ENCODE measurements around the gene SLC16A5. TPM values are rescaled to one million over a fixed set of nuclear protein-coding genes. Genes with fewer than 3 reads are reported as not detected.
"Not testable (repeated sequence)": the region's sequence is repeated elsewhere in the genome, so short reads cannot be mapped to it uniquely, and the experiment has no call there.

SLC16A5 gene
- total and polyA plus RNA-seq, 10 of the 15 experiments (the other 5 are each of a cell fraction or from before 2014, with no cell fraction given) = 0.03 to 3.1 (median 0.96) TPM

DNA sequence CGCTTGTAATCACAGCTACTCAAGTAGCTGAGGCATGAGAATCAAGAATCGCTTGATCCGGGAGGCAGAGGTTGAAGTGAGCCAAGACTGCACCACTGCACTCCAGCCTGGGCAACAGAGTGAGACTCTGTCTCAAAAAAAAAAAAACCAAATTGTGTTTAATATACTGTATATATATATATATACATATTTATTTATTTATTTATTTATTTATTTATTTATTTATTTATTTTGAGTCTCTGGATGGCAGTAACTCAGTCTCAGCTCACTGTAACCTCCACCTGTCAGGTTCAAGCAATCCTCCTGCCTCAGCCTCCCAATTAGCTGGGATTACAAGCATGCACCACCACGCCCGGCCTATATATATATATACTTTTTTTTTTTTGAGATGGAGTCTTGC is 14.8 kb upstream of the SLC16A5 start:
- FAIRE-seq; in situ Hi-C loops (cut with MboI); intact Hi-C loops (cut with micrococcal nuclease; ENCODE audit: unreplicated experiment); H3K36me3 ChIP-seq (ENCODE audit: control insufficient read depth in 2 of 2, insufficient read depth in 2 of 2, low read length in 1 of 2); H3K4me3 ChIP-seq; H3K9ac ChIP-seq (ENCODE audit: control insufficient read depth, insufficient read depth, low read length); BruUV-seq (replicated peaks); H3K27ac ChIP-seq (ENCODE audit: control insufficient read depth, insufficient read depth); ATAC-seq; SMC1A ChIA-PET (ENCODE audit: uncharacterized antibody, unreplicated experiment); DNase-seq (ENCODE audit: low read depth, low spot score); H3K79me2 ChIP-seq (ENCODE audit: control insufficient read depth, insufficient read depth, low read length); H2AFZ ChIP-seq (ENCODE audit: control insufficient read depth, low read depth, low read length); H3K27me3 ChIP-seq (replicated peaks in 1 of 2; ENCODE audit: control insufficient read depth in 2 of 2, insufficient read depth in 2 of 2, low read length in 1 of 2); H4K20me1 ChIP-seq (ENCODE audit: control insufficient read depth, insufficient read depth); H3K4me2 ChIP-seq (ENCODE audit: control insufficient read depth, insufficient read depth); H3K9me3 ChIP-seq (replicated peaks; ENCODE audit: control insufficient read depth, insufficient read depth, low read length): not testable (repeated sequence)
- H3K4me1 ChIP-seq (ENCODE audit: control insufficient read depth, insufficient read depth, low read length) = peaks cover 10% of the 10 kb centered on the region
- ChIA-PET RAD21 (ENCODE audit: unreplicated experiment) (interaction anchor here (1.4 kb wide), 1 partner anchor 41 kb away, joined by 6 read pairs; no protein-coding TSS in a partner anchor), POLR2A (interaction anchor here (0.6 to 1.3 kb wide), 5 partner anchors 9 to 223 kb away, joined by 3 to 7 read pairs (median 3); no protein-coding TSS in a partner anchor), CTCF (interaction anchor here (0.6 to 1.7 kb wide), 7 partner anchors 11 to 129 kb away, joined by 3 to 8 read pairs (median 3); partner anchors contain the start of genes NT5C and SLC16A5)
- WGBS (ENCODE audit: insufficient coverage, insufficient replicate concordance, low lambda C conversion rate, missing lambda C conversion rate) = 78% methylated on average over 5 of the region's 5 CpGs

DNA sequence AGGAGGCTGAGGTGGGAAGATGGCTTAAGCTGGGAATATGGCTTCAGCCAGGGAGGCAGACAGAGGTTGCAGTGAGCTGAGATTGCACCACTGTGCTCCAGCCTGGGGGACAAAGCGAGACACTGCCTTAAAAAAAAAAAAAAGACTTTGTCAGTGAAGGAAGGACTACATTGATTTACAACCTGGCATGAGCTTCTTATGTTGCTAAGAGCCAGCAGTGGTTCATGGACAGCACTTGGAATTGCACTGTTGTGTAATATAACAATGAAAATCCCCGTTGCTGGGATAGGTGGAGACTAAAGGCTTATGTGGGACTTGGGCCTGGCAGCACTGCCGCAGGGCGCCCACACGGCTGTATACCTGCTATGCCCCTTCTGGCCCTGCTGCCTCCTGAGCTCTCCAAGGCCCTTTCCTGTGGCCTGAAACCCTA is 14.1 kb upstream of the SLC16A5 start:
- in situ Hi-C loops (cut with MboI) = no loop called here
- H3K4me1 ChIP-seq (ENCODE audit: control insufficient read depth, insufficient read depth, low read length) = peaks cover 17% of the 10 kb centered on the region
- no peaks in the 10 kb centered on the region for H4K20me1 ChIP-seq (ENCODE audit: control insufficient read depth, insufficient read depth)
- no TSS peak for BruUV-seq (replicated peaks)
- RAD21 ChIA-PET (ENCODE audit: unreplicated experiment) = interaction anchor here (1.4 kb wide), 1 partner anchor 40 kb away, joined by 6 read pairs; no protein-coding TSS in a partner anchor
- FAIRE-seq = no peak
- SMC1A ChIA-PET (ENCODE audit: uncharacterized antibody, unreplicated experiment) = interaction anchor here (0.6 to 1.8 kb wide), 4 partner anchors 14 to 112 kb away, joined by 3 to 6 read pairs (median 4); no protein-coding TSS in a partner anchor
- no peak overlapping the region for H3K4me3 ChIP-seq
- no peak overlapping the region for H3K9ac ChIP-seq (ENCODE audit: control insufficient read depth, insufficient read depth, low read length)
- WGBS (ENCODE audit: insufficient coverage, insufficient replicate concordance, low lambda C conversion rate, missing lambda C conversion rate) = 70% methylated on average over 5 of the region's 5 CpGs
- H3K79me2 ChIP-seq (ENCODE audit: control insufficient read depth, insufficient read depth, low read length) = no peaks in the 10 kb centered on the region
- no peak for ATAC-seq
- H3K27me3 ChIP-seq (replicated peaks in 1 of 2; ENCODE audit: control insufficient read depth in 2 of 2, insufficient read depth in 2 of 2, low read length in 1 of 2) = no peaks in the 10 kb centered on the region
- POLR2A ChIA-PET = interaction anchor here (0.6 to 1.5 kb wide), 7 partner anchors 8 to 56 kb away, joined by 3 to 5 read pairs (median 3); no protein-coding TSS in a partner anchor
- TF ChIP-seq ESRRA (IDR thresholded peaks at IDR 0.05; ENCODE audit: low read length) (no peak), SMAD1 (IDR thresholded peaks at IDR 0.05; ENCODE audit: low read depth, partially characterized antibody) (no peak), POLR2AphosphoS2 (IDR thresholded peaks at IDR 0.05; ENCODE audit: low read depth, low read length) (no peak), NFYA (IDR thresholded peaks at IDR 0.05; ENCODE audit: borderline replicate concordance, low read depth, low read length) (no peak), SREBF2 (IDR thresholded peaks at IDR 0.05; ENCODE audit: low read length) (no peak), NR2C2 (IDR thresholded peaks at IDR 0.05; ENCODE audit: borderline replicate concordance, control insufficient read depth, insufficient read length, low read depth) (no peak), EZH2 (IDR thresholded peaks at IDR 0.05; ENCODE audit: borderline replicate concordance, control insufficient read depth, low read depth, low read length) (no peak), ETV6 (conservative IDR thresholded peaks at IDR 0.05 in 1 of 2, IDR thresholded peaks at IDR 0.05 in 1 of 2; ENCODE audit: borderline replicate concordance in 1 of 2, low read depth in 1 of 2) (no peak), NFIC (IDR thresholded peaks at IDR 0.05; ENCODE audit: low read depth, low read length) (no peak), PAX8 (IDR thresholded peaks at IDR 0.05) (no peak)
- intact Hi-C loops (cut with micrococcal nuclease; ENCODE audit: unreplicated experiment) = no loop called here
- no peaks in the 10 kb centered on the region for H3K36me3 ChIP-seq (ENCODE audit: control insufficient read depth in 2 of 2, insufficient read depth in 2 of 2, low read length in 1 of 2)
- H3K9me3 ChIP-seq (replicated peaks; ENCODE audit: control insufficient read depth, insufficient read depth, low read length) = no peaks in the 10 kb centered on the region
- H3K4me2 ChIP-seq (ENCODE audit: control insufficient read depth, insufficient read depth) = no peak overlapping the region
- no peak for DNase-seq (ENCODE audit: low read depth, low spot score)
- CTCF ChIA-PET = interaction anchor here (0.6 to 1.7 kb wide), 7 partner anchors 11 to 128 kb away, joined by 3 to 8 read pairs (median 3); partner anchors contain the start of genes NT5C and SLC16A5
- H2AFZ ChIP-seq (ENCODE audit: control insufficient read depth, low read depth, low read length) = no peak overlapping the region
- no peak overlapping the region for H3K27ac ChIP-seq (ENCODE audit: control insufficient read depth, insufficient read depth)
